Measurements from ENCODE around the gene WASF2.

DNA sequence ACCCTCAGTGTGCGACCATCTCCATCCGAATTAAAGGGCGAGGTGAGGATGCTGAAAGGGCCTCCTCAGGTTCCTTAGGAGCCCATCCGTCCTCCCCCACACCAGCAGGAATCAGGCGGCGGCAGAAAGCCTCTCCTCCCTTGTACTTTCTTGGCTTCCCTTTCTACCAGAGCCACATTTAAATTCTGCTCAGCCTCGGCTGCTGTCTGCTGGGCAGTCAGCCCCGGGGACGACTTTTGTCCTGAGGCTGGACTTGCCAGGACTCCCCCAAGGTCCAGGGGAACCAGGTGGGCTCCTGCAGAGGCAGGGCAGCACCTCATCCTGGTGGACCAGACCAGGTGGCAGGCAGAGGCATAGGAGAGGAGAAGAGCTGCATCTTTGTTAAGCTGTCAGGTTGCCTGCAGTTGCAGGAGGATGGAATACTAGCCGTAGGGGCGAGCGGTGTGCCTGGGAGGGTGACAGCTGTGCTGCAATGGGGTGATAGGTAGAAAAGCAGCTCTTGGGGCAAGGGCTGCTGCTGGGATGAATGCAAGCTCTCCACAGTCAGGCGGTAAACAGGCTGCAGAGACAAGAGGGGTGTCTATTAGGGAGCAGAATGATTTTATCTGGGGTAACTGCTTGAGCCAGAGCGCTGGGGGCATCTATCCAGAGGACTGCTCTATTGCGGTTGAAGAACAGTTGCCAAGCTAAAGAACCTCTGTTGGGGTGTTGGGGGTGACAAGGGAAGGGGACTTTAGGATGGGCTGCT, 46.2 kb upstream of the WASF2 start:
- TF ChIP-seq, protein P1, sequence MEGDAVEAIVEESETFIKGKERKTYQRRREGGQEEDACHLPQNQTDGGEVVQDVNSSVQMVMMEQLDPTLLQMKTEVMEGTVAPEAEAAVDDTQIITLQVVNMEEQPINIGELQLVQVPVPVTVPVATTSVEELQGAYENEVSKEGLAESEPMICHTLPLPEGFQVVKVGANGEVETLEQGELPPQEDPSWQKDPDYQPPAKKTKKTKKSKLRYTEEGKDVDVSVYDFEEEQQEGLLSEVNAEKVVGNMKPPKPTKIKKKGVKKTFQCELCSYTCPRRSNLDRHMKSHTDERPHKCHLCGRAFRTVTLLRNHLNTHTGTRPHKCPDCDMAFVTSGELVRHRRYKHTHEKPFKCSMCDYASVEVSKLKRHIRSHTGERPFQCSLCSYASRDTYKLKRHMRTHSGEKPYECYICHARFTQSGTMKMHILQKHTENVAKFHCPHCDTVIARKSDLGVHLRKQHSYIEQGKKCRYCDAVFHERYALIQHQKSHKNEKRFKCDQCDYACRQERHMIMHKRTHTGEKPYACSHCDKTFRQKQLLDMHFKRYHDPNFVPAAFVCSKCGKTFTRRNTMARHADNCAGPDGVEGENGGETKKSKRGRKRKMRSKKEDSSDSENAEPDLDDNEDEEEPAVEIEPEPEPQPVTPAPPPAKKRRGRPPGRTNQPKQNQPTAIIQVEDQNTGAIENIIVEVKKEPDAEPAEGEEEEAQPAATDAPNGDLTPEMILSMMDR (IDR thresholded peaks at IDR 0.05), result no peak
- no peak for TF ChIP-seq EZH2 (IDR thresholded peaks at IDR 0.05)
- TF ChIP-seq EZH2phosphoT487 (IDR thresholded peaks at IDR 0.05), result no peak

Measured in neural progenitor cell (in vitro differentiated cells).